NCI-H187 (cell line): ENCODE data around the gene COL6A5.
"Not testable (repeated sequence)": the region's sequence is repeated elsewhere in the genome, so short reads cannot be mapped to it uniquely, and the experiment has no call there.

Experiments
- DNase-seq, 2 experiments: peaks; one replicate each; lab custom pipeline; 2025; lab: John Stamatoyannopoulos, UW

The COL6A5 gene

GRCh38 chr3:130442284-130442683, 96.8 kb downstream of the COL6A5 start:
- peak in 1 of 2 experiments; percentile 20 for DNase-seq

- not testable (repeated sequence) for DNase-seq
Measured at GRCh38 chr3:130446840-130447239, 101.4 kb downstream of the COL6A5 start.

- not testable (repeated sequence) for DNase-seq
Measured at GRCh38 chr3:130448155-130448554, 102.7 kb downstream of the COL6A5 start.

- no peak for DNase-seq
Measured at GRCh38 chr3:130456540-130456939, 111.1 kb downstream of the COL6A5 start.

GRCh38 chr3:130457671-130458070, 112.2 kb downstream of the COL6A5 start:
- DNase-seq = no peak

- no peak for DNase-seq
Measured at GRCh38 chr3:130459944-130460343, 114.5 kb downstream of the COL6A5 start.

- no peak for DNase-seq
Measured at GRCh38 chr3:130462089-130462488, 116.6 kb downstream of the COL6A5 start.

GRCh38 chr3:130463221-130463620, 117.7 kb downstream of the COL6A5 start:
- DNase-seq = no peak

GRCh38 chr3:130465521-130465920, 120.0 kb downstream of the COL6A5 start:
- DNase-seq = no peak

- no peak for DNase-seq
Measured at GRCh38 chr3:130468311-130468710, 122.8 kb downstream of the COL6A5 start.

- DNase-seq = no peak
Measured at GRCh38 chr3:130470126-130470525, 124.7 kb downstream of the COL6A5 start.

GRCh38 chr3:130473416-130473815, 127.9 kb downstream of the COL6A5 start:
- DNase-seq = no peak

- DNase-seq = no peak
Measured at GRCh38 chr3:130480736-130481135, 135.3 kb downstream of the COL6A5 start.

- DNase-seq = no peak
Measured at GRCh38 chr3:130488288-130488687, 142.8 kb downstream of the COL6A5 start.

GRCh38 chr3:130488769-130489450, 143.4 kb downstream of the COL6A5 start:
- DNase-seq = no peak

GRCh38 chr3:130490241-130490640, 144.8 kb downstream of the COL6A5 start:
- no peak for DNase-seq

GRCh38 chr3:130491431-130491830, 146.0 kb downstream of the COL6A5 start:
- no peak for DNase-seq

- DNase-seq = no peak
Measured at GRCh38 chr3:130504701-130505100, 159.2 kb downstream of the COL6A5 start.

- no peak for DNase-seq
Measured at GRCh38 chr3:130506031-130506430, 160.6 kb downstream of the COL6A5 start.

- DNase-seq = no peak
Measured at GRCh38 chr3:130507746-130508145, 162.3 kb downstream of the COL6A5 start.

GRCh38 chr3:130509008-130509407, 163.5 kb downstream of the COL6A5 start:
- no peak for DNase-seq

- DNase-seq = no peak
Measured at GRCh38 chr3:130514681-130515080, 169.2 kb downstream of the COL6A5 start.

GRCh38 chr3:130515755-130516154, 170.3 kb downstream of the COL6A5 start:
- DNase-seq = no peak
